NCI-H2196 (cell line): Measurements from ENCODE around the gene PLAAT5.
"Not testable (repeated sequence)": the region's sequence is repeated elsewhere in the genome, so short reads cannot be mapped to it uniquely, and the experiment has no call there.

ENCODE experiments used
- DNase-seq: peaks from one replicate; lab custom pipeline; 2025; ENCODE audit not compliant: unreplicated experiment; lab: John Stamatoyannopoulos, UW

The PLAAT5 gene, protein sequence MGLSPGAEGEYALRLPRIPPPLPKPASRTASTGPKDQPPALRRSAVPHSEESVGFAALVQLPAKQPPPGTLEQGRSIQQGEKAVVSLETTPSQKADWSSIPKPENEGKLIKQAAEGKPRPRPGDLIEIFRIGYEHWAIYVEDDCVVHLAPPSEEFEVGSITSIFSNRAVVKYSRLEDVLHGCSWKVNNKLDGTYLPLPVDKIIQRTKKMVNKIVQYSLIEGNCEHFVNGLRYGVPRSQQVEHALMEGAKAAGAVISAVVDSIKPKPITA

DNA sequence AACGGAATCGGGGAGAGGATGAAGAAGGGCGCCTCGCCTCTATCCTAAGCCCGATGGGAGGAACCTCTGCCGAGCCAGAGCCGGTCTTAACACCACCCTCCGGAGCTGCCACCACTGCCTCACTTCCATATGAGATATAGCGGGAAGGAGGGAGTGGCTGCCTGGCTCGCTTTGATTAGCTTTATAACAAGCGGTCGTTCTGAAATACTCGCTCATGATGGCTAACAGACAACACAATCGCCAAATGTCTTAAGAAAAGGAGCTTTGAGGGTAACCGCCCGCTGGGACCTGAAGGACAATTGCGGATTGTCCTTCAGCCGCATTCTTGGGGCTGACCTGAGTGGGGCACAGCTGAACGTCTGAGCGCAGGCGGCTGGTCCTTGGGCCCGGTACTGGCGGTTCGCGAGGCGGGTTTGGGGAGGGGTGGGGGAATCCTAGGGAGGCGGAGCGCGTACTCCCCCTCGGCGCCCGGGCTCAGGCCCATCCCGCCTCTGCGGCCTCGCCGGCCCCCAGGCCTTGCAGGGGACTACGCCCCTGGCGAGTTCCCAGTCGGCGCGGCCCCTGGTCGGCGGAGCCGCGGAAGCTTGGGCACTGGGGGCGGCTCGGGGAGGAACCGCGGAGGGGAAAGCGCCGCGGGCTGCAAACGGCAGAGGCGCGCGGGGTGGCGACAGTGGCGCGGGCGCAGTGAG lies at the start of gene PLAAT5:
PLAAT5 (minus strand) TSS at position 617 of the 689 bp plus-strand sequence; CDS start at position 484, 133 bp downstream.
- DNase-seq = no peak

DNA sequence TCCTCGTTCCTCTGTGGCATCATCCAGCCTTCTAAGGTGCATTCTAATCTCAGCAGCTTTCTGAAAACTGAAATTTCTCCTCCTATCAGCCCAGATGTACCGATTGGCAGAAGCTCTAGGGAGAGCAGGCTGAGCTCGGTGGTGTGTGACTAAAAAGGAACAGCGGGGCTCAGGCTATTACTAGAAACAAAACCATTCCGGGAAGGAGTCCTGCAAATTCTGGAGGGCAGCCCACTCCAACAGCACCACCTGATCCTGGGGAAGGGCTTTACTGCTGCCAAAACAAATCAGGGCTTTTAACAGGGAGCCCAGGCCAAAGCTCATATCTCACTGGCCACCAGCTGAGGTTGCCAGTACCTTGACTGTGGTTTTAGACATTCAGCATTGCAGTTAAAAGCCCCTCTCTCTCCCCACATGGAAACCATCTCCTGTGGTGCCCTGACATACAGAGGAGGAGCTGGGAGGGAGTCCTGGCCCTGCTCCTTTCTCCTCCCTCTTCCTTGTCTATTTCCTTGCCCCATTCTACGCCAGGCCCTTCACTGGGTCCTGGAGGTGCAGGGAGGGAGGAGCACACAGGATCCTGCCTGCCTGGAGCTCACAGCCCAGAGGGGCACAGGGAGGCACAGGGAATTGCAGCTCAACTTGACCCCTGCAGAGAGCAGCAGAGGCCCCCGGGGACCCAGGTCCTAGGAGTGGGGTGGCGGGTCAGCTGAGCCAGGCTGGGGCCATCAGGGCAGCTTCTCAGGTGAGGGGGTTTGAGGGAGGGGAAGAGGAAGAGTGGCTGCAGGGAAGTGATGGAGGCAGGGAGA lies 46.5 kb upstream of the PLAAT5 start:
- peak; percentile 51 for DNase-seq

DNA sequence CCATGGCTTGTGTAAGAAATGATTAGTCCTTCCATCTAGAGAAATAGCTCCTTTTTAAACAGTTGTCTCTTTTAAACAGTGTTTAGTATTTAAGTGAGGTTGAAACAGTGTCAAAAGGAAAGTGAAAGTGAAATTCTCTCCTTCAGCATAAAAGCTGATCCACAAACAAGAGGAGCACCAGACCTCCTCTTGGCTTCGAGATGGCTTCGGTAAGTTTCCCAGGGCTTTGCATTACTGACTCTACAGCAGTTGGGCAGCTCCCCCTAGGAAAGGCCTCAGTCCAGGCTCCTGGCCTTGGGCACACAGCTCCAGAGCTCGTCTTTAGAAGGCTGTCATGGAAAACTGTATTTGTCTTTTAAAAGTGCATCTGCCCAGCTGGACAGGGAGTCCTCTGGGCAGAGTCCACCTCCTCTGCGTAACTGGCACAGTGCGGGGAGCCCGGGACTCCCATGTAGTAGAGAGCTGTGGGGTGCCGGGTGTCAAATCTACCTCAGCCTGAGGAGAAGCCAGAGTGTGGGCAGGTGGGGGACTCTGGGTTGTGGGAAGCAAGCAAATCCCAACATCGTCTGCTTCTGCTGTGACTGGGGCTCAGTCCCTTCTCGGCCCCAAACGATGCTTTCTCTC lies 45.8 kb upstream of the PLAAT5 start, which contains the start of gene PLAAT4:
PLAAT4 (plus strand) TSS at position 140 of the 624 bp plus-strand sequence; CDS start at position 201, 61 bp downstream.
- DNase-seq = peak; percentile 51

DNA sequence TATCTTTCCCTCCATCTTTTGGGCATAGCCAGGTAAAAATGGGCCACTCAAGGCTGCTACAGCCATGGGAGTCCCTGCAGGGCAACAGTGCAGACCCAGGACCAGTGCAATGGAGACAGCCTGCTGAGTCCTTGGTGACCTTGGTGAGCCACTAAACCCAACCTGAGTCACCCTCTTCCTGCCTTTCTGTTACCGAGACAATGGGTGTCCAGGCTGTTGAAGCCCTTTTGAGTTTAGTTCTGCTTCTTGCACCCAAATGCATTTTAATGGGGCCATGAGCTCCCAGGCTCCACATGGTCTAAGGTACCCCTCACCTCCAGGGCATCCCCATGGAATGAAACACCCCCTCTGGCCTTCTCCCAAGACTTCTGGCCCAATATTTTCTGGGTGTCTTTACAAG lies 44.8 kb upstream of the PLAAT5 start:
- no peak for DNase-seq

DNA sequence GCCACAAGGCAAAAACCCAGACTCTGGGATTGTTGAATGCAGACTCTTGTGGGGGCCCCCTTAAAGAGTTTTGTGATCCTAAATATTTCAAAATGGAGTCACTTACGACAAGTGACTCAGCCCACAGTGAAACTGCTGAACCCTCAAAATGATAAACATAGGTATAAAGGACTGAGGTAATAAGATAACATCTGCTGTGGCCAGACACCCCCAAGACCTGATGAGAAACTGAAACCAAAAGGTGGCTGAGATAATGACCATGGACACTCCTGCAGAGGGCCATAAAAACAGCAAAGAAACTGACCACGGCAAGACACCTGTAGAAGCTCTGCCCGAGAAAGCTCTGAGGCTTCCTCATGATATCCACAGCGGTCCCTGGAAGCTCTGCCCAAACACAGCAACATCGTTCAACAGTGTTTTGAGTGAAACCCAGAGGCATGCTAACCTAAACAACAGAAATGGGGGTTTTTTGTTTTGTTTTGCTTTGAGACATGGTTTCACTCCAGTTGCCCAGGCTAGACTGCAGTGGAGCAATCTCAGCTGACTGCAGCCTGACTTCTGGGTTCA lies 44.0 kb upstream of the PLAAT5 start:
- no peak for DNase-seq

DNA sequence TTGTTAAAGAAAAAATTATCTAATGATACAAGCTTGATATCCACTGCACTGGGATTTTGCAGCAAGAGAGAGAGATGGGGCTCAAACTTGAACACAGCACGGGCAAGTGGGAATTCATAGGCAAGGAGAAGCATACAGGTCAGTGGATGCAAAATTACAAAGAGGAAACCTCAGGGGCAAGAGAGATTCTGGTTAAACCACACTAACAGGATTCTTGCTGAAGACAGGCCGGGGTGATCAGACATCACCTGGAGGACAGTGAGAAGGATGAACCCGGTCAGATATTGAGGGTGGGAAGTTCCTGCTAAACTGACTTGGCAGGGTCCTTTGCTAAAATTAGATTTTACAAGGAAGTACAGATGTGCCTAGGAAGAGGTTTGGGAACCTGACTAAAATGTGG lies 43.1 kb upstream of the PLAAT5 start:
- no peak for DNase-seq

DNA sequence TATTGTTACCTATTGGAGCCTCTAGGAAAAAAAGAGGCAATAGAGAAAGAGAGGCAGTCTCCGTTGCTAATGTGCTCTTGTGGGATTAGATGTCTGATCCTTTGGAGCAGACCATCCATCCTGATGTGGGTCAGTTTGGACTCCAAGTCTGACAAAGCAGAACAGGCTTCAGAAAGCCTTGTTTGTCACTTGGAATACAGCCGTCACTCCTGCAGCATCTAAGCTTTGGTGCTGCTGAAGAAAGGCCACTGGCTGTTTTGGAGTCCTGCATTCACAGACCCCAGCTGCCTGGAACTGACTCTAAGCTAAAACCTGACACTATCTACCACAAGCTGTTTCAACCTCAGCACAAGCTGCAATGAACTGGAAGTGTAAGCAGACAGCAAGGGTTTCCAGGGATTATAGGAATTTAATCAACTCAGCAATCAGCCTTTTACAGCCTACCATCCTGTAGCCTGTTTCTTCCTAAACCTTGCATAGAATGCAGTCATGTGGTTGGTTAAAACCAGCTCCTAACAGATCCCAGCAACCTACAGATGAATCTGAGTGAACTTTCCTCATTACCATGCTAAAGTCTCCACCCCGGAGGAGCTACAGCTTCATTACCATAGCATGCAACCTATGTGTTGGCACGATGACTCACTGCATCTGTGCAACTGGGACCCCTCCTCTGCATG lies 42.0 kb upstream of the PLAAT5 start:
- DNase-seq = no peak

DNA sequence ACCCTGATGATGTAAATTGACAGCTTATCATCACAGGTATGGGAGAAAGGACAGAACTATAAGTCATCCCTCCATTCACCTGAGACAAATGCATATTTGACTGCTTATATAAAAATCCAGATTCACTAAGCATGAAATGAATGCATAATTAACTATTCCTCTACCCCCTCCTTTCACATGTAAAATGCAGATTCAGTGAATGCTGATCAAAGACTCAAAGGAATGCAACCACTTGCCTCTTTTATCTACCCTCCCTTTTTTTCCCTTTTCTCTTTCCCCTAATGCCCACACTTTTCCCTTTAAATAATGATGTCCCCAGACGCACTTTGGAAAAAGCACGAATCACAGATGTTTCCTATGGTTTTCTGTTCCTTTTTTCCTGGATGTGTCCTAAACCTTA lies 41.1 kb upstream of the PLAAT5 start:
- no peak for DNase-seq

DNA sequence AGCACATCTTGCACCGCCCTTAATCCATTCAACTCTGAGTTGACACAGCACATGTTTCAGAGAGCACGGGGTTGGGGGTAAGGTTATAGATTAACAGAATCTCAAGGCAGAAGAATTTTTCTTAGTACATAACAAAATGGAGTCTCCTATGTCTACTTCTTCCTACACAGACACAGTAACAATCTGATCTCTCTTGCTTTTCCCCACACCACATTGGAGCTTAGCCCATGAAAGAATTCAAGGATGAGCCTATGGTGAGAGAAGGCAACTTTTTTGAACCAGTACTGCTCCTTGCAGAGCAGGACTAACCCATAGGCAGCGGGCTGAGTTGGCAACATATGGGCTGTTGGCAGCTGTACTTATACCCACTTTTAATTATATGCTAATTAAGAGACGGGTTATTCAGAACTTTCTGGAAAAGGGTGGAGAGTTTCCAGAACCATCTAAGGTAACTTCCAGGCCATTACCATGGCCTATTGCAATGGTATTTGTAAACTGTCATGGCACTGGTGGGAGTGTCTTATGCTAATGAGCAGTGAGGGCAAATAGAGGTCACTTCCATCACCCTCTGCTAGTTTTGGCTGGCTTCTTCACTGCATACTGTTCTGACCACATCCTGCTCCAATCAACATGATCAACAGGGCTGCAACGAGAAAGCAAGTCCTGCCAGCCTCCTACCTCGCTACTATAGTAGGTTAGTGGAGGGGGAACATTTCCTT lies 40.3 kb upstream of the PLAAT5 start:
- DNase-seq = peak; percentile 25

DNA sequence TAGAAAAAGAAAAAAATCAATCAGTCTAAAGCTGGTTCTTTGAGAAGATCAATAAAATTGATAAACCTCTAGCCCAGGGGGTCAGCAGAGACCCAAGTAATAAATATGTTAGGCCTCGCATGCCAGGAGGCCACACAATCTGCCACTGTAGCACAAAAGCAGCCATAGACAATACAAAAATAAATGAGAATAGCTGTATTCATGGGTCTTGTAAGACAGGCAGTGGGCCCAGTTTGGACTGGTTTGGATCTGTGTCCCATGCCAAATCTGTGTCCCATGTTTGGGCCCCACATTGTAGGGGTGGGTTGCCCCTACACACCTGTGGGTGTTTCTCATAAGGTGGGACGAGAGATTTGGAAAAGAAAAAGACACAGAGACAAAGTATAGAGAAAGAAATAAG lies 39.1 kb upstream of the PLAAT5 start:
- no peak for DNase-seq

DNA sequence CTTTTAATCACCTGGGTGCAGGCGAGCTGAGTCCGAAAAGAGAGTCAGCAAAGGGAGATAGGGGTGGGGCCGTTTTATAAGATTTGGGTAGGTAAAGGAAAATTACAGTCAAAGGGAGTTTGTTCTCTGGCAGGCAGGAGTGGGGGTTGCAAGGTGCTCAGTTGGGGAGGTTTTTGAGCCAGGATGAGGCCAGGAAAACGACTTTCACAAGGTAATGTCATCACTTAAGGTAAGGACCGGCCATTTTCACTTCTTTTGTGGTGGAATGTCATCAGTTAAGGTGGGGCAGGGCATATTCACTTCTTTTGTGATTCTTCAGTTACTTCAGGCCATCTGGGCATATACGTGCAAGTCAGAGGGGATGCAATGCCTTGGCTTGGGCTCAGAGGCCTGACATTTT lies 38.4 kb upstream of the PLAAT5 start:
- not testable (repeated sequence) for DNase-seq

DNA sequence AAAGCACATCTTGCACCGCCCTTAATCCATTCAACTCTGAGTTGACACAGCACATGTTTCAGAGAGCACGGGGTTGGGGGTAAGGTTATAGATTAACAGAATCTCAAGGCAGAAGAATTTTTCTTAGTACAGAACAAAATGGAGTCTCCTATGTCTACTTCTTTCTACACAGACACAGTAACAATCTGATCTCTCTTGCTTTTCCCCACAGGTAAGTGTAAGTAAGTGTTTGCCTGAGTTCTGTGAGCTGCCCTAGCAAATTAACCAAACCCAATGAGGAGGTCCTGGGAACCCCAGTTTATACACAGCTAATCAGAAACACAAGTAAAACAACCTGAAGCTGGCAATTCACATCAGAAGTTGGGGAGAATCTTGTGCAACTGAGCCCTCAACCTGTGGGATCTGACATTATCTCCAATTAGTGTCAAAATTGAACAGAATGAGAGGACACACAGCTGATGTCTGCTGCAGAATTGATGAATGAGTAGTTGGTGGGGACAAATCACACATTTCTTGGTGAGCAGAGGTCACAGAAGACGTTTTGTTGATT lies 37.8 kb upstream of the PLAAT5 start:
- not testable (repeated sequence) for DNase-seq

DNA sequence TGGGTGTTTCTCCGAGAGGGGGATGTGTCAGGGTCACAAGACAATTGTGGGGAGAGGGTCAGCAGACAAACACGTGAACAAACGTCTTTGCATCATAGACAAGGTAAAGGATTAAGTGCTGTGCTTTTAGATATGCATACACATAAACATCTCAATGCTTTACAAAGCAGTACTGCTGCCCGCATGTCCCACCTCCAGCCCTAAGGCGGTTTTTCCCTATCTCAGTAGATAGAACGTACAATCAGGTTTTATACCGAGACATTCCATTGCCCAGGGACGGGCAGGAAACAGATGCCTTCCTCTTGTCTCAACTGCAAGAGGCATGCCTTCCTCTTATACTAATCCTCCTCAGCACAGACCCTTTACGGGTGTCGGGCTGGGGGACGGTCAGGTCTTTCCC lies 37.2 kb upstream of the PLAAT5 start:
- DNase-seq = not testable (repeated sequence)

DNA sequence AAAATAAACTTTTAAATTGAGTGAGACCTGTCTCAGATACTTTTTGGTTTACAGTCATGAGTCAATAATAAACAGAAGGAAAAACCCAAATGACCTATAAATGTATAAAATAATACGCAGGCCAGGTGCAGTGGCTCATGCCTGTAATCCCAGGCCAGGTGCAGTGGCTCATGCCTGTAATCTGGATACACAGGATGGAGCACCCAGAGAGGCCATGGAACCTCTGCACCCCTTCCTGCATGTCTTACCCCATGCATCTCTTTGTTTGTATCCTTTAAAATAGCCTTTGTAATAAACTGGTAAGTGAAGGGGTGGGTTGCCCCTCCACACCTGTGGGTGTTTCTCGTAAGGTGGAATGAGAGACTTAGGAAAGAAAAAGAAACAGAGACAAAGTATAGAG lies 36.7 kb upstream of the PLAAT5 start:
- no peak for DNase-seq

DNA sequence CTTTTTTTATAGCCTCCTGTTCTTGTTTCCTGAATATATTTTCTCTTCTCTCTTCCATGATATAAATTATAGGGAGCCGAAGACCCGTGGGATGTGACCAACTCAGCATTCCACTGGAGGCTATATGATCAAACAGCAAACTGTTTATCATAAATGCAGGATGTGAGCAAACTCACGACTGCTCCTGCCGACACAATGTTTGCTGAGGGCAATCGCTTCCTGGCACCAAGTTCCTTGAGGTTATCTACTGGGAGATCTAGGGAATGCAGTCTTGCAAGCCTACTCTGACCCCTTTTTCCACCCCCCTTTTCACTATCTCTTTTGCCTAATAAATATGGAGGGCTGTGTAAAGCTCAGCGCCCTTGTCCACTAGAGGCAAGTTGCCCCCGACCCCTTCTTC lies 32.2 kb upstream of the PLAAT5 start:
- DNase-seq = no peak

DNA sequence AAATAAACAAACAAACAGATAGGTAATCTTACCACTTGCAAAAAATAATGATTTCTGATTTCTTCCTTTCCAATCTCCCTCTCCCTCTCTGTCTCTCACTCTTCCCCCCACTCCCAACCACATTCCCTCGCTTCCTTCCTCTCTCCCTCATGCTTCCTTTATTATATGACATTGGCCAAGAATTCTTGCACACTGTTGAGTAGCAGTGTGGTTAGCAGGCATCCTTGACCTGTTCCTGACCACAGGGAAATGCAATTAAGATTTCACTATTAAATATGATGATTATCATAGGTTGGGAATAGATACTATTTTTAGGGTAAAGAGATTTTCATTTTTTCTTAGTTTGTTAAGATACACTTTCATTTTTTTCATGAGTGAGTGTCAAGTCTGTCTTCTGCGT lies 30.9 kb upstream of the PLAAT5 start:
- no peak for DNase-seq

DNA sequence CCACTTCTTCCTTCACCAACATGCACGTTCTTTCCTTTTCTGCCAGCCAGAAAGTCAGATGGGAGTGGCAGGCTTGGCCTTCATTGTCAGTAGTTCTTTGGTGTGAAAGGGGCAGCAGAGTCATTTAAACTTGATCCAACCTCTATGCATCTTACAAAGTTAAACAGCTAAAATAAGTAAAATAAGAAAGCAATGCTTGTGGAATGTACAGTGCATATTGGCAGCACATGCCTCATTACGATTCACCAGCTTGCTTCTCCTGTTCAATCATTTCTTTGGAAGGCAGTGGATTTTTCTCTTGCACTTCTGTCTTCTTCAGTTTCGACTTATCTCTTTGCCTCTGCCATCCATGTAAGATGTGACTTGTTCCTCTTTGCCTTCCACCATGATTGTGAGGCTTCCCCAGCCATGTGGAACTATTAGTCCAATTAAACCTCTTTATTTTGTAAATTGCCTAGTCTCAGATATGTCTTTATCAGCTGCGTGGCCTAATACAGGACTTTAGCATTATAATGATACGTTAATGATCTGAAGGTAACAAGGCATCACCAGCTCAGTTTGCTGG lies 29.7 kb upstream of the PLAAT5 start:
- DNase-seq = no peak

DNA sequence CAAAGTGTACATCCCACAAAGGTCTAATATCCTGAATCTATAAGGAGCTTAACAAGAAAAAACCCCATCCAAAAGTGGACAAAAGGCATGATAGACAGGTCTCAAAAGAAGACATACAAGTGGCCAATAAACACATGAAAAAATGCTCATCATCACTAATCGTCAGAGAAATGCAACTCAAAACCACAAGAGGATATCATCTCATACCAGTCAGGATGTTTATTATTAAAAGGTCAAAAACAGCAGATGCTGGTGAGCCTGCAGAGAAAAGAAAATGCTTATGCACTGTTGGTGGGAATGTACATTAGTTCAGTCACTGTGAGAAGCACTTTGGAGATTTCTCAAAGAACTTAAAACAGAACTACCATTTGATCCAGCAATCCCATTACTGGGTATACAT lies 27.6 kb upstream of the PLAAT5 start:
- DNase-seq = no peak

DNA sequence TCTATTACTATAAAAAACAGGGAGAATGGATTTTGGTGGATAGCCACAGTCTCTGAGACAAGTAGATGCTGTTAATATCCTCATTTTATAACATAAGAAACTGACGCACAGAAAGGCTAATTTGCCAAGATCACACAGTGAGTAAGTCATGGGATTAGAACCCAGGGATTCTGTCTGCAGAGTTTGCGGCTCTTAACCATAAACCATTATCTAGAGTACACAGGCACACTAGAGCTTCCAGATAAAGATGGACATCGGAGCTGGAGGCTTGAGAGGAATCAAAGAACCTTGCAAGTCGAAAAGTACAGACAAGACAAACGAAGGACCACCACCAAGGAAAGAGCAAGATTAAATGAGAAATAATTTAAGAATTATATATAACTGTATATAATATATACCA lies 26.2 kb upstream of the PLAAT5 start:
- DNase-seq = no peak
